VCaP (cell line): ENCODE data around the gene DCLRE1B.

Experiments
- H3K27ac ChIP-seq: fragments of 450-650 bp; 2 replicates; pipeline ENCODE4 v1.5.1; 2017
- CTCF ChIP-seq: fragments of 450-650 bp; conservative IDR thresholded peaks from 2 replicates; pipeline ENCODE4 v1.5.1; 2017; ENCODE audit warnings: mild to moderate bottlenecking, moderate library complexity

DCLRE1B gene

GRCh38 chr1:113958691-113959090 lies 53.6 kb downstream of the DCLRE1B start:
- H3K27ac ChIP-seq = no peak overlapping the region
- no peak for TF ChIP-seq CTCF

DNA sequence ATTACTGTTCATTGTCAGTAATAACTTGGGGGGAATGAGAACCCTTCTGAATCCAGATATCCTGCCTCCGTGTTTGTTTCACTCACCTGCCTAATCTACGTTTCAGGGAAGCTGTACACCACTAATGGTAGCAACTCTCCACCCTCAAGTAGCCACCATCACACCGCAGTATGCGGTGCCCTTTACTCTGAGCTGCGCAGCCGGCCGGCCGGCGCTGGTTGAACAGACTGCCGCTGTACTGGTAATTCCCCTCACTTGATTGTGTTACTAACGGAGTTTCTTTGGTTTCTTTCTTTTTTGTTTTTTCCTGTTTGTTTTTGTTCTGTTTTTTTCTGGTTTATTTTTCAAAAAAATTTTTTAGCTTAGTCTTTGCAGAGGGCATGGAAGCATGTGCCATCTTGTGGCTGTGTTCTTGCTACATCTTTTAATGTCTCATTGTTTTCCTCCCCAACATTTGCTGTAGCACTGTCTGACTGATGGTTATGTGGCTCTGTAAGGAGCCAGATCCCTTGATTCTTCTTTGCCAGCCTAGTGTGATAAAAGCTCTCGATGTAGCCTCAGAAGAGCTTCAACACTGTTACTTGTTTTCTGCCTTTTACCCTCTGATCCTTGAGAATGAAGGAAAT lies 58.3 kb downstream of the DCLRE1B start:
- TF ChIP-seq CTCF = peak; percentile 40
- no peak overlapping the region for H3K27ac ChIP-seq
